HepG2 (cell line): ENCODE measurements around the gene MAP2K3.

ENCODE experiments used
- ELF4 ChIP-seq: sonication (generic); formaldehyde crosslinking; IDR thresholded peaks from 2 replicates; pipeline ENCODE4 v1.5.0; 2020; ENCODE audit warnings: missing genetic modification reagents, mild to moderate bottlenecking, moderate library complexity, borderline replicate concordance
- KAT7 ChIP-seq: IDR thresholded peaks from 2 replicates; pipeline ENCODE4 v1.6.1; 2018; ENCODE audit warnings: borderline replicate concordance, missing compliant biosample characterization
- MAFF ChIP-seq: IDR thresholded peaks from 2 replicates; pipeline ENCODE4 v1.6.1; 2011; ENCODE audit warnings: low read depth, low read length, improper control_type of control experiment
- MAX ChIP-seq: IDR thresholded peaks from 2 replicates; pipeline ENCODE4 v1.6.1; 2012; ENCODE audit warnings: inconsistent platforms
- PITX1 ChIP-seq: sonication (generic); formaldehyde crosslinking; IDR thresholded peaks from 2 replicates; pipeline ENCODE4 v1.5.1; 2020; ENCODE audit warnings: mild to moderate bottlenecking, missing genetic modification reagents
- RFXANK ChIP-seq: IDR thresholded peaks from 2 replicates; pipeline ENCODE4 v1.6.1; 2016
- SMAD1 ChIP-seq: sonication (generic); formaldehyde crosslinking; IDR thresholded peaks from 2 replicates; pipeline ENCODE4 v1.4.0; 2020; ENCODE audit warnings: missing genetic modification reagents, low read depth, mild to moderate bottlenecking, borderline replicate concordance
- TAF1 ChIP-seq: sonication (generic); formaldehyde crosslinking; IDR thresholded peaks from 2 replicates; pipeline ENCODE4 v1.4.0; 2020; ENCODE audit warnings: missing genetic modification reagents
- ZBTB49 ChIP-seq: sonication (generic); formaldehyde crosslinking; IDR thresholded peaks from 2 replicates; pipeline ENCODE4 v1.4.0; 2020; ENCODE audit warnings: missing genetic modification reagents, borderline replicate concordance
- ZNF232 ChIP-seq: sonication (generic); formaldehyde crosslinking; IDR thresholded peaks from 2 replicates; pipeline ENCODE4 v1.4.0; 2020; ENCODE audit warnings: missing genetic modification reagents, borderline replicate concordance
- ZNF703 ChIP-seq: sonication (generic); formaldehyde crosslinking; IDR thresholded peaks from 2 replicates; pipeline ENCODE4 v1.5.1; 2020; ENCODE audit warnings: missing genetic modification reagents, mild to moderate bottlenecking, moderate library complexity, borderline replicate concordance

GRCh38 chr17:21241564-21241963, 42.9 kb upstream of the MAP2K3 start:
- TF ChIP-seq TAF1 (CRISPR knock-in tag) (no peak), PITX1 (CRISPR knock-in tag) (no peak), ZNF232 (CRISPR knock-in tag) (no peak), ZNF703 (CRISPR knock-in tag) (no peak), MAFF (no peak), MAX (no peak), SMAD1 (no peak), KAT7 (CRISPR knock-in tag) (no peak), ELF4 (CRISPR knock-in tag) (no peak), RFXANK (CRISPR knock-in tag) (no peak), ZBTB49 (CRISPR knock-in tag) (no peak)
